GM12892 (cell line): ENCODE measurements around the gene SPAG17.

Experiments used
- POLR2A ChIP-seq: IDR thresholded peaks from 2 replicates; pipeline ENCODE4 v1.6.1; 2011; ENCODE audit warnings: low read depth, low read length, control low read depth
- POLR2AphosphoS5 ChIP-seq: IDR thresholded peaks from 2 replicates; pipeline ENCODE4 v1.6.1; 2011; ENCODE audit warnings: low read depth, low read length, control low read depth
- TAF1 ChIP-seq: IDR thresholded peaks from 2 replicates; pipeline ENCODE4 v1.6.1; 2011; ENCODE audit warnings: low read depth, mild to moderate bottlenecking, control low read depth, low read length, borderline replicate concordance

DNA sequence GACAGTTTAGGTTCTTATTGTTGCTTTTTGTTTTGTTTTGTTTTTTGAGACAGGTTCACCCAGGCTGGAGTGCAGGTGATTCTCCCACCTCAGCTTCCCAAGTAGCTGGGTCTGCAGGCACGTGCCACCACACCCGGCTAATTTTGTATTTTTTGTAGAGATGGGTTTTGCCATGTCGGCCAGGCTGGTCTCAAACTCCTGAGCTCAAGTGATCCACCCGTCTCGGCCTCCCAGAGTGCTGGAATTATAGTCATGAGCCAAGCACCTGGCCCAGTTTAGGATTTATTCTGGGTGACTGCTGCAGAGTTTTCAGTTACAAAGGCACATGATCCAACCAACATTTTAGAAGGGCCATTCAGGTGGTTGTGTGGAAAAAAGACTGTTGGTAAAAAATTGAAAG lies 102.0 kb downstream of the SPAG17 start:
- TF ChIP-seq POLR2AphosphoS5, result no peak
- TF ChIP-seq TAF1, result no peak
- no peak for TF ChIP-seq POLR2A
